AG04450 (cell line): Measurements from ENCODE around the gene KCNMB2. TPM values are rescaled to one million over a fixed set of nuclear protein-coding genes. Genes with fewer than 3 reads are reported as not detected.

Source experiments
- CTCF ChIA-PET: fragments of 300-600, 350-600 bp; formaldehyde crosslinking; extraction: SDS; loops from one replicate; lab custom pipeline; 2022; ENCODE audit warnings: antibody characterized with exemption, inconsistent platforms; lab: Charles Lee
- POLR2A ChIA-PET: fragments of 350-600 bp; formaldehyde crosslinking; extraction: SDS; loops from one replicate; lab custom pipeline; 2021; ENCODE audit warnings: antibody characterized with exemption, inconsistent platforms; lab: Yijun Ruan, JAX
- DNase-seq: peaks from one replicate; pipeline ENCODE4 v3.0.0-alpha.2; 2011; ENCODE audit warnings: low read depth, low spot score
- H3K27ac ChIP-seq: one replicate; pipeline ENCODE4 v1.5.1; 2012; ENCODE audit warnings: low read depth, low read length, control low read depth
- H3K27me3 ChIP-seq: one replicate; pipeline ENCODE4 v1.6.0; 2012; ENCODE audit warnings: low read length; ENCODE audit not compliant: control insufficient read depth, insufficient read depth
- H3K4me3 ChIP-seq: 2 replicates; pipeline ENCODE4 v1.5.1; 2011; ENCODE audit warnings: mild to moderate bottlenecking, low read depth, low read length, control low read depth
- H3K9me3 ChIP-seq: 2 replicates; pipeline ENCODE4 v1.5.1; 2012; ENCODE audit warnings: low read length; ENCODE audit not compliant: control insufficient read depth, insufficient read depth
- CTCF ChIP-seq: IDR thresholded peaks from 2 replicates; pipeline ENCODE4 v1.5.1; 2011; ENCODE audit warnings: low read depth, low read length, control low read depth, inconsistent platforms
- polyA plus RNA-seq: library from polyadenylated mRNA; depleted of rRNA; stranded (reverse); fragments of >200 nt; gene quantifications from 2 replicates; pipeline ENCODE4 v1.2.3, GENCODE V29; 2011

Gene KCNMB2
- polyA plus RNA-seq, 1 experiment: not detected

- TF ChIP-seq CTCF: no peak
- CTCF ChIA-PET: no interaction called here
- no peaks in the 10 kb centered on the region for H3K9me3 ChIP-seq
- no peak for DNase-seq
- POLR2A ChIA-PET: no interaction called here
- H3K4me3 ChIP-seq: no peak overlapping the region
- no peaks in the 10 kb centered on the region for H3K27me3 ChIP-seq
- no peak overlapping the region for H3K27ac ChIP-seq
Measured at GRCh38 chr3:178585454-178585853, 49.2 kb downstream of the KCNMB2 start.

- no peaks in the 10 kb centered on the region for H3K9me3 ChIP-seq
- no peak overlapping the region for H3K4me3 ChIP-seq
- DNase-seq: no peak
- no peak overlapping the region for H3K27ac ChIP-seq
- ChIA-PET POLR2A (no interaction called here), CTCF (no interaction called here)
- H3K27me3 ChIP-seq: no peaks in the 10 kb centered on the region
- no peak for TF ChIP-seq CTCF
Measured at GRCh38 chr3:178586076-178586475, 49.8 kb downstream of the KCNMB2 start.

GRCh38 chr3:178588628-178589027 lies 52.4 kb downstream of the KCNMB2 start:
- DNase-seq: no peak
- POLR2A ChIA-PET: no interaction called here
- CTCF ChIA-PET: no interaction called here
- no peak for TF ChIP-seq CTCF
- Histone ChIP-seq H3K27me3 (no peaks in the 10 kb centered on the region), H3K9me3 (no peaks in the 10 kb centered on the region), H3K27ac (no peak overlapping the region), H3K4me3 (no peak overlapping the region)

- no peak for TF ChIP-seq CTCF
- Histone ChIP-seq H3K27me3 (no peaks in the 10 kb centered on the region), H3K4me3 (no peak overlapping the region), H3K27ac (no peak overlapping the region), H3K9me3 (no peaks in the 10 kb centered on the region)
- POLR2A ChIA-PET: no interaction called here
- no peak for DNase-seq
- CTCF ChIA-PET: no interaction called here
Measured at GRCh38 chr3:178593786-178594185, 57.5 kb downstream of the KCNMB2 start.

- ChIA-PET CTCF (no interaction called here), POLR2A (no interaction called here)
- no peak for DNase-seq
- no peak overlapping the region for H3K27ac ChIP-seq
- no peaks in the 10 kb centered on the region for H3K9me3 ChIP-seq
- TF ChIP-seq CTCF: no peak
- no peaks in the 10 kb centered on the region for H3K27me3 ChIP-seq
- H3K4me3 ChIP-seq: no peak overlapping the region
Measured at GRCh38 chr3:178597371-178597770, 61.1 kb downstream of the KCNMB2 start.
